ENCODE measurements around the gene TCERG1L.

DNA sequence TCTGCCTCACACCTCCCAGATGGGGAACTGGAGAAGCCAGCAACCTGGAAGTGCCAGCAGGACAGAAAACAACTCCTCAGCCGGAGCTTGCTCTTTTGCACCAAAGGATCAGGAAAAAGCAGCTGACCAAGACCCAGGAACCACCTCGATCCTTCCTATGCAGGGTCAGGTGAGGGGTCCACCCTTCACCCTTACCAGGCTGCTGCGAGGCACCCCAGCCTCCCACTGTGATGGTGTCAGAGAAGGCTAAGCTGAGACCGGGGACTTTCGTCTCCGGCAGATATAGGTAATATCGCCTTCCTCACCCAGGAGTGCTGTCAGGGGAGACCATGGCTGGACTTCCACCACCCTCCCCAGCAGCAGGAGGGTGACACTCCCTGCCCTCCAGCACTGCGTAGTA is 254.7 kb downstream of the TCERG1L start:
- TF ChIP-seq, protein P1, sequence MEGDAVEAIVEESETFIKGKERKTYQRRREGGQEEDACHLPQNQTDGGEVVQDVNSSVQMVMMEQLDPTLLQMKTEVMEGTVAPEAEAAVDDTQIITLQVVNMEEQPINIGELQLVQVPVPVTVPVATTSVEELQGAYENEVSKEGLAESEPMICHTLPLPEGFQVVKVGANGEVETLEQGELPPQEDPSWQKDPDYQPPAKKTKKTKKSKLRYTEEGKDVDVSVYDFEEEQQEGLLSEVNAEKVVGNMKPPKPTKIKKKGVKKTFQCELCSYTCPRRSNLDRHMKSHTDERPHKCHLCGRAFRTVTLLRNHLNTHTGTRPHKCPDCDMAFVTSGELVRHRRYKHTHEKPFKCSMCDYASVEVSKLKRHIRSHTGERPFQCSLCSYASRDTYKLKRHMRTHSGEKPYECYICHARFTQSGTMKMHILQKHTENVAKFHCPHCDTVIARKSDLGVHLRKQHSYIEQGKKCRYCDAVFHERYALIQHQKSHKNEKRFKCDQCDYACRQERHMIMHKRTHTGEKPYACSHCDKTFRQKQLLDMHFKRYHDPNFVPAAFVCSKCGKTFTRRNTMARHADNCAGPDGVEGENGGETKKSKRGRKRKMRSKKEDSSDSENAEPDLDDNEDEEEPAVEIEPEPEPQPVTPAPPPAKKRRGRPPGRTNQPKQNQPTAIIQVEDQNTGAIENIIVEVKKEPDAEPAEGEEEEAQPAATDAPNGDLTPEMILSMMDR (IDR thresholded peaks at IDR 0.05 in 8 of 11, conservative IDR thresholded peaks at IDR 0.05 in 3 of 11): no peak
- TF ChIP-seq POLR2AphosphoS5 (IDR thresholded peaks at IDR 0.05): no peak
